HepG2 (cell line): ENCODE data around the gene EPM2A. TPM values are rescaled to one million over a fixed set of nuclear protein-coding genes. Genes with fewer than 3 reads are reported as not detected.
A peak's percentile ranks its signal among the peaks of the same experiment; 100 is the strongest.

ENCODE experiments used
- HNF4G ChIP-seq, 2 experiments: sonication (generic) in 1 of 2; formaldehyde crosslinking in 1 of 2; IDR thresholded peaks; 2 replicates each; pipeline versions ENCODE4 v1.4.0 to v1.6.1; 2011 to 2020; ENCODE audit warnings: borderline replicate concordance in 2 of 2, low read depth in 2 of 2, mild to moderate bottlenecking in 2 of 2, low read length in 1 of 2, missing genetic modification reagents in 1 of 2, moderate library complexity in 1 of 2
- KDM5A ChIP-seq: fragments of 200-600 bp; sonication (generic); IDR thresholded peaks from 2 replicates; pipeline ENCODE4 v1.7.0; 2018; ENCODE audit warnings: antibody characterized with exemption, mild to moderate bottlenecking, low read length, borderline replicate concordance
- POGZ ChIP-seq: sonication (generic); formaldehyde crosslinking; IDR thresholded peaks from 2 replicates; pipeline ENCODE4 v1.4.0; 2020; ENCODE audit warnings: mild to moderate bottlenecking, missing genetic modification reagents
- SNAPC4 ChIP-seq: sonication (generic); formaldehyde crosslinking; IDR thresholded peaks from 2 replicates; pipeline ENCODE4 v1.4.0; 2020; ENCODE audit warnings: mild to moderate bottlenecking, missing genetic modification reagents
- SP1 ChIP-seq, 2 experiments: fragments of 450-650 bp in 1 of 2; sonication (generic) in 1 of 2; formaldehyde crosslinking in 1 of 2; IDR thresholded peaks; 2 replicates each; pipeline versions ENCODE4 v1.4.0 to v1.6.1; 2016 to 2020; ENCODE audit warnings: missing genetic modification reagents in 1 of 2
- TBP ChIP-seq: sonication (generic); formaldehyde crosslinking; IDR thresholded peaks from 2 replicates; pipeline ENCODE4 v1.5.0; 2020; ENCODE audit warnings: missing genetic modification reagents
- ZNF281 ChIP-seq: sonication (generic); formaldehyde crosslinking; IDR thresholded peaks from 2 replicates; pipeline ENCODE4 v1.4.0; 2020; ENCODE audit warnings: missing genetic modification reagents, borderline replicate concordance
- ZNF30 ChIP-seq: sonication (generic); formaldehyde crosslinking; IDR thresholded peaks from 2 replicates; pipeline ENCODE4 v1.5.0; 2020; ENCODE audit warnings: mild to moderate bottlenecking, missing genetic modification reagents
- ZNF333 ChIP-seq: sonication (generic); formaldehyde crosslinking; IDR thresholded peaks from 2 replicates; pipeline ENCODE4 v1.4.0; 2020; ENCODE audit warnings: mild to moderate bottlenecking, missing genetic modification reagents, borderline replicate concordance
- ZNF562 ChIP-seq: sonication (generic); formaldehyde crosslinking; IDR thresholded peaks from 2 replicates; pipeline ENCODE4 v1.8.0; 2022; ENCODE audit warnings: missing genetic modification reagents, borderline replicate concordance
- ZNF646 ChIP-seq: sonication (generic); formaldehyde crosslinking; IDR thresholded peaks from 2 replicates; pipeline ENCODE4 v1.9.0; 2021; ENCODE audit warnings: mild to moderate bottlenecking, missing genetic modification reagents
- ZNF775 ChIP-seq: sonication (generic); formaldehyde crosslinking; IDR thresholded peaks from 2 replicates; pipeline ENCODE4 v1.4.0; 2020; ENCODE audit warnings: missing genetic modification reagents, mild to moderate bottlenecking, moderate library complexity, borderline replicate concordance
- polyA plus RNA-seq, 8 experiments: library from polyadenylated mRNA; depleted of rRNA in 3 of 8; stranded (reverse) in 7 of 8; unstranded in 1 of 8; fragments of >200 nt; fragmentation: Illumina TruSeq in 4 of 8; extraction: Trizol in 4 of 8; gene quantifications; 2 replicates each; pipeline versions ENCODE4 v1.2.1 to v1.2.3, GENCODE V29; 2011 to 2016; ENCODE audit warnings: low read depth in 4 of 8, missing spikeins in 1 of 8, mixed read lengths in 1 of 8; ENCODE audit not compliant: insufficient read depth in 1 of 8
- total RNA-seq, 5 experiments: library from RNA; depleted of rRNA; stranded (reverse); fragments of >200 nt; fragmentation: Illumina TruSeq; extraction: Trizol; gene quantifications; 2 replicates each; pipeline ENCODE4 v1.2.3, GENCODE V29; 2016; ENCODE audit warnings: low read depth in 1 of 5

EPM2A gene
- total and polyA plus RNA-seq, 2 of the 13 experiments (the other 11 are each of a cell fraction or from before 2014, with no cell fraction given), result 4.6 to 9.2 TPM

- no peak for TF ChIP-seq KDM5A
- TF ChIP-seq ZNF775 (CRISPR knock-in tag), result peak; percentile 48; the same call in 1 of the 2 replicates
- TF ChIP-seq ZNF333 (CRISPR knock-in tag), result peak; percentile 90; the same call in 1 of the 2 replicates
- peak; percentile 57; the same call in 1 of the 2 replicates for TF ChIP-seq ZNF646 (CRISPR knock-in tag)
- peak; percentile 89 for TF ChIP-seq SNAPC4 (CRISPR knock-in tag)
- TF ChIP-seq ZNF30, result peak; percentile 98
- peak; percentile 97; the same call in 1 of the 2 replicates for TF ChIP-seq ZNF562 (CRISPR knock-in tag)
- 0 out of 2 replicates have a peak, but pooled peaks have one; percentile 69 for TF ChIP-seq POGZ (CRISPR knock-in tag)
- TF ChIP-seq SP1 (IDR thresholded peaks at IDR 0.05), result no peak
- TF ChIP-seq SP1 (CRISPR knock-in tag; IDR thresholded peaks at IDR 0.05), result no peak
- TF ChIP-seq TBP, result no peak
- peak; percentile 48; the same call in 1 of the 2 replicates for TF ChIP-seq ZNF281 (CRISPR knock-in tag)
- TF ChIP-seq HNF4G (IDR thresholded peaks at IDR 0.05; ENCODE audit: borderline replicate concordance, low read depth, low read length), result no peak
- TF ChIP-seq HNF4G (CRISPR knock-in tag; IDR thresholded peaks at IDR 0.05; ENCODE audit: borderline replicate concordance, low read depth), result 0 out of 2 replicates have a peak, but pooled peaks have one; percentile 20
Measured at GRCh38 chr6:145735356-145736165, at the start of gene EPM2A (continued).
